ENCODE data around the gene METRN.

METRN gene

GRCh38 chr16:714558-715476 lies at the start of gene METRN:
TSS of gene METRN (plus strand) at chr16:715118. CDS start at chr16:715290, 172 bp downstream.
- DNase-seq = no peak

GRCh38 chr16:666572-666971 lies 48.3 kb upstream of the METRN start:
- DNase-seq = no peak

- no peak for DNase-seq
These were observed 47.7 kb upstream of the METRN start for GRCh38 chr16:667113-667779.

- DNase-seq = peak; percentile 32
These were observed 47.0 kb upstream of the METRN start, which contains the start of gene RHOT2 for GRCh38 chr16:667780-668518. TSS of gene RHOT2 (plus strand) at chr16:668132. CDS start at chr16:668200, 68 bp downstream.

- DNase-seq = no peak
These were observed 46.3 kb upstream of the METRN start for GRCh38 chr16:668519-669171.

- DNase-seq = no peak
These were observed 45.3 kb upstream of the METRN start for GRCh38 chr16:669666-670065.

GRCh38 chr16:670485-671352 lies 44.2 kb upstream of the METRN start:
- DNase-seq = no peak

- DNase-seq = no peak
These were observed 43.4 kb upstream of the METRN start for GRCh38 chr16:671353-672131.

- no peak for DNase-seq
These were observed 42.5 kb upstream of the METRN start for GRCh38 chr16:672371-672770.

- no peak for DNase-seq
These were observed 42.1 kb upstream of the METRN start for GRCh38 chr16:672851-673250.

GRCh38 chr16:673399-673991 lies 41.4 kb upstream of the METRN start:
- DNase-seq = no peak

- no peak for DNase-seq
These were observed 40.6 kb upstream of the METRN start for GRCh38 chr16:674214-674881.

GRCh38 chr16:674968-675883 lies 39.7 kb upstream of the METRN start, which contains the start of gene RHBDL1:
TSS of gene RHBDL1 (plus strand) at chr16:675671. CDS start at chr16:675791, 120 bp downstream.
- DNase-seq = no peak

GRCh38 chr16:675884-676564 lies 38.9 kb upstream of the METRN start:
- no peak for DNase-seq

GRCh38 chr16:676565-676902 lies 38.4 kb upstream of the METRN start:
- DNase-seq = no peak

GRCh38 chr16:676913-677312 lies 38.0 kb upstream of the METRN start:
- no peak for DNase-seq

GRCh38 chr16:677316-678190 lies 37.4 kb upstream of the METRN start:
- no peak for DNase-seq

Data from NCI-H2081 treated with DMSO at 0.1 percent for 48 hours (cell line).